Stimulated activated CD4-positive, alpha-beta T cell treated with anti-CD3 and anti-CD28 coated beads, Interleukin-4, amount 100 ng/mL, for 48 hours (primary cell): ENCODE measurements around the gene E2F2.
"Not testable (repeated sequence)": the region's sequence is repeated elsewhere in the genome, so short reads cannot be mapped to it uniquely, and the experiment has no call there.

ENCODE experiments used
- DNase-seq, 2 donors: peaks; one replicate each; pipeline ENCODE4 v3.0.0-alpha.2; 2020; ENCODE audit warnings: low read depth in 2 of 2

Gene E2F2

DNA sequence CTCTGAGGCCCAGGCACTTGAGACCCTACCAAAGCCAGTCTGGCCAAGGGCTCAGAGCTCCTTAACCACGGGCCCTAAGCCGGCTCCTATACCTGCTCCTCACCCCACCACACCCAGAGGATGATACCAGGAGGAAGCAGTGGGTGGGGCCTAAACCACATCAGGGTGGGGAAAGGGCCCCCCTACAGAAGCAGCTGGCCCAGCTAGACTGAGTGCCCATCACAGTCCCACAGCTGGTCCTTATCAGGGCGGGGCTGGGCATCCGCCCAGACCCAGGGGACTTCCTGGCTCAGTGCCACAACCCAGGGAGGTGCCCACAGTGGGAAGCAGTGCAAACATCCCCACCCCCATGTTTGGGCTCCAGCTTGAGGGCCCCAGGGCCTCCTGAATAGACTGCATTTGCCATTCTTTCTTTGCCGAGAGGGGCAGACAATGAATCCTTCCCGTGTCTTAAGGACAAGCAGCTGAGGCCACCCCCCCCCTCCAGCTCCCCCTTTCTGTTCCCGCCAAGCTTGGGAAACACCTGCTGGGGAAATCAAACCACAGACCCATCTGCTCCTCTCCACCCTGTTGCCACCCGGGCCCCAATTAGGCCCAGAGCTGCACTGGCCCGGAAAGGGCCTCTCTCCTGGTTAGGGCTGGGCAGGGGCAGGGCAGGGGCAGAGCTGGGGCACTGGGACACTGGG lies 6.2 kb downstream of the E2F2 start:
- no peak for DNase-seq

DNA sequence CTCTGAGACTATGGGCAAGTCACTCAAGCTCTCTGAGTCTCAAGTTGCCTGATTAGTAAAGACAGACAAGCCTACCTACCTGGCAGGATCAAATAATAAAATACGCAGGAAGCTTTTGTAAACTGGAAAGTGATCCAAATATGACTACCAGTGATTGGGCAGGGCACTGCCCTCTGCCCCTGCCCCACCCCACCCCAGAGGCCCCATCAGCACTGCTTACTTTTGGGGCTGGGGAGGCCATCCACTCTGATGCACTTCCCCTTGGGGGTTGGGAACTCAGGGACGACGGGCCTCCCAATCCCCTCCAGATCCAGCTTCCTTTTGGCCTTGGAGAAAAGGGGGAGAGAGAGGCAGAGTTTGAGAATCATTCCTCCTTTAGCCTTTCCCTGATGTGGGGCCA lies 6.9 kb downstream of the E2F2 start:
- no peak for DNase-seq

DNA sequence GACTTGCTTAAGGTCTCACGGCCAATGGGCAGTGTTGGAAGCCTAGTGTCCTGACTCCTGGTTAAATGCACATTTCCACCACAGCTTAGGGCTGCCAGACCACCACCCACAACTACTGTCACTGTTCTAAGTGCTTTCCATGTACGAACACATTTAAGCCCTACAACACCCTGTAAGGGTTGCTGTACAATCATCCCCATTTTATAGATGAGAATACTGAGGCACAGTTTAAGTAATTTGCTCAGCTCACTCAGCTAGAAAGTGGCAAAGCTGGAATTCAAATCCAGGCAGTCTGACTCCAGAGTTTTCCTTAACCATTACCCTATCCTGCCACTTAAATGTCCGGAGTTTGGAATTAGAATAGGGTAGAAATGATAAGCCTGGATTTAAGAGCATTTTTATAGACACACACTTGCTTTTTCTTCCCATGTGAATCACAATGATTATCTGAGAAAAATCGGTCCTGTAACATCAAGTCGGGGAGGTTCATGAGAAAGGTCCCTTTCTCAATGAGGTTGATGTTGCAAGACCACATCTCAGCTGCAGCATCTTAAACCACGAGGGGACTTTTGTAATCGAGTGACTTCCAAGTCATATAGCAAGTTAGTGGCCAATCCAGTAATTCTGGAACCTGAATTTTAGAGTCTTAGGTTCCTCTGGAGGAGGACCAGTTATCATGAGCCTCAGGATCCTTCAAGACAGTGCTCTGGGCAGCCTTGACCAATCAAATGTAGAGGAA lies 8.6 kb downstream of the E2F2 start:
- DNase-seq, result no peak

DNA sequence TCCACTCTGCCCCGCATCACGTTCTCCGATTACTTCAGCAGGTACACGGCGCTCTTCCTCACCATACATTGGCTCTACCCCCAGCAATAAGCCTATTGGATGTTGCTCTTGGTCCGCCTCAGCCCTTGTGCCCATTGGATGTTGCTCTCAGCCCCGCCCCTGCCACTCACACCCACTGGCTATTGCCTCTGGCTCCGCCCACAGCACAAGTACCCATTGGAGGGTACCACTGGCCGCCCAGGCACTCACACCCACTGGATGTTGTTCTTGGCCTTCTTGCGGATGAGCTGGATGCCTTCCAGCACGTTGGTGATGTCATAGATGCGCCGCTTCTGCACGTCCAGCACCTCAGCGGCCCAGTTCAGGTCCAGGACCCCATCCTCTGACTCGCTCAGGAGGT lies 9.4 kb downstream of the E2F2 start:
- DNase-seq, result no peak

DNA sequence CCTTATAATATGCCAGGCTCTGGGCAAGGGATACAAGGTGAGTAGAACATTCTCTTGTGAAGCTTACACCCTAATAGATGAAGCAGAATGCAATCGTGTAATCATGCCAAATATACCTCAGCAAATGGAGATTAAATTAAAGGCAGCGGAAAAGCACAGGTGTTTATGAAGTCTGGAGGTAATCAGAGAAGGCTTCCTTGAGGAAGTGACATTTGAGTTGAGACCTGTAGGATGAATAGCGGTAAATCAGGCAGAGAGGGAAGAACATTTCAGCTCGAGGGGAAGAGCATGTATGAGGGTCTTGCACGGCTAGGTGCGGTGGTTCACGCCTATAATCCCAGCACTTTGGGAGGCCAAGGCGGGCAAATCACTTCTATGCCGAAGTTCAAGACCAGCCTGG lies 13.5 kb downstream of the E2F2 start:
- no peak for DNase-seq

DNA sequence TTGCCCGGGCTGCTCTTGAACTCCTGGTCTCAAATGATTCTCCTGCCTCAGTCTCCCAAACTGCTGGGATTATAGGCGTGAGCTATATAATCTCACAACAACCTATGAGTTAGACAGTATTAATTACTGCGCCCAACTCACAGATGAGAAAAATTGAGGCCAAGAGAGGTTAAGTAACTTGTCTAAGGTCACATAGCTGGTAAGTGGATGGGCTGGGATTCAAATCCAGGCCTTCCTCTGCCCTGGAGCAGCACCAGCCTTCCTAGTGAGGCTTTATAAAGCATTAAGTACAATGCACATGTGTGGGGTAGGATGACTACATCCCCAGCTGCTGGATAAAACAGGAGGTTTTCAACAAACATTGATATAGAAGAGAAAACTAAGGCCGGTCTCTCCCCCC lies 15.1 kb downstream of the E2F2 start:
- DNase-seq, result no peak

DNA sequence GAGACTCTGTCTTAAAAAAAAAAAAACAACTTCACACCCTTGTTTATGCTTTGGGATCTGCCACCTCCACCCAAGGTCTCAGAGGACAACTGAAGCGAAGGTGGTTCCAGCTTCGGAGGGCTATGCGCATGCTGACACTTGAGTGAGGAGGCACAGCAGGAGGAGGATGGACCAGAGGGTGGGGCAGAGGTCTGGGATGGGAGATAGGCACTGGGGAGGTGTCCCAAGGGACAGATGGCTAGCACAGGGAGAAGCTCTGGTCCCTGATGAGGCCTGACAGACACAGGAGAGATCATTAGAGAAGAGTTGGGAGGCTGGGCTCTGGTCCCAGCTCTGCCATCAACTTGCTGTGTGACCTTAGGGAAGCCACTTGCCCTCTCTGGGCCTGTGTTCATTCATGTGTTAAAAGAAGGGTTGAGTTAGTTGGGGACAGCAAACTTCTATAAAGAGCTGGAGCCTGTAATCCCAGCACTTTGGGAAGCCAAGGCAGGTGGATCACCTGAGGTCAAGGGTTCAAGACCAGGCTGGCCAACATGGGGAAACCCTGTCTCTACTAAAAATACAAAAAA lies 16.8 kb downstream of the E2F2 start:
- DNase-seq, result no peak

DNA sequence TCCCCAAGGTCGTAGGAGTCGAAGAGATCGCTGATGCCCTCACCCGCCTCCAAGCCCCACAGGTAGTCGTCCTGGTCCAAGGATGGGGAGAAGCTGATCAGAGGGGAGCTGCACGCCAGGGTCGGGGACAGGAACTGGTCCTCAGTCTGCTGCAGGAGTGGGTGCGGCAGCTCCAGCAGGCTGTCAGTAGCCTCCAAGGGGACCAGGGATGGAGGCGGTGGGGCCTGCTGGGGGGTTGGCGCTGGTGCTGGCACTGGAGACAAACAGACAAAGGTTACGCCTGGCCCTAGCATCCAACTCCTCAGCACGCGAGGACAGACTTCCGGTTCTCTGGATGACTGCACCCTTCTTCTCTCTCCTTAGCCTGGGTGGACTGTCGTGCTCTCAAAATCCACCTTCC lies 21.1 kb downstream of the E2F2 start:
- no peak for DNase-seq

DNA sequence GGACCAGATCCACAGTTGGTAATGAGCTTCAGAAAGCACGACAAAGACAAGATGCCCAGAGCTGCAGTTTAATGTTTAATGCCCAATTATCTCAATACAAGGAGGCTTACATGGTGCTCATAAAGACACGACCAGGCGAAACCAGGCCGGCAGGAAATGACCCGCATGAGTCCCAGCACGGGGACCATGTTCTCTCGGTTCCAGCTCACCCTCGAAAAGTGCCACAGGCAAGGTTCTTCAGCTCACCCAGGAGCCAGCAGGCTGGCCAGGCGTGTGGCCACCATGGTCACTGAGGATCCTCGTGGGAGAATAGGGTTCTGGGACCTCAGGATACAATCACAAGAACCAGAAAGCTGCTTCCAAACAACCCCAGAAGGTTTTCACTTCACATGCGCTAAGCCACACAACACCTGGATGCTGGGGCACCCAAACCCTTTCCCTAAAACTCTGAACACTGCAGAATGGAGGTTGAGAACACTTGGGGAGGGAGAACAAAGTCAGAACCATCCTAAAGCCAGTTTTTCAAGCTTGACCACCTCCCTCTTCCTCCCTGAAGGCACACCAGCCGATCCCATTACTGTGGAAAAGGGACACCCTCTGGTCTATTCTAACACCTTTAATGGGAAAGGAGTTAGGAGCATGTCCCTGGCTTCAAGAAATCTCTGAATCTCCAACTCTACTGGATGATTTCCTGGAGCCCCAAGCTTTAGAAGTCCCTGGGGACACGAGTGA lies 24.5 kb downstream of the E2F2 start:
- DNase-seq, result no peak

DNA sequence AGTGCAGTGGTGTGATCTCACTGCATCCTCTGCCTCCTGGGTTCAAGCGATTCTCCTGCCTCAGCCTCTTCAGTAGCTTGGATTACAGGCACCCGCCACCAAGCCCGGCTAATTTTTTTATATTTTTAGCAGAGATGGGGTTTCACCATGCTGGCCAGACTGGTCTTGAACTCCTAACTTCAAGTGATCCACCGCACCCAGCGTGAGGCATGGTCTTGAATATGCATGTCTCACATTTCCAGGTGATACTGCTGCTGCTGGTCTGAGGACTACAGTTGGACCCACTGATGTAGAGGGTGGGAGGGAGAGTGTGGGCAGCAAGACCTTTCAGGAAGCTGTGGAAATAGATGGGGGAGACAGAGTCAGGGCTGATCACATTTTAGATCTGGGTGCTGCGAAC lies 25.2 kb downstream of the E2F2 start:
- DNase-seq, result no peak

DNA sequence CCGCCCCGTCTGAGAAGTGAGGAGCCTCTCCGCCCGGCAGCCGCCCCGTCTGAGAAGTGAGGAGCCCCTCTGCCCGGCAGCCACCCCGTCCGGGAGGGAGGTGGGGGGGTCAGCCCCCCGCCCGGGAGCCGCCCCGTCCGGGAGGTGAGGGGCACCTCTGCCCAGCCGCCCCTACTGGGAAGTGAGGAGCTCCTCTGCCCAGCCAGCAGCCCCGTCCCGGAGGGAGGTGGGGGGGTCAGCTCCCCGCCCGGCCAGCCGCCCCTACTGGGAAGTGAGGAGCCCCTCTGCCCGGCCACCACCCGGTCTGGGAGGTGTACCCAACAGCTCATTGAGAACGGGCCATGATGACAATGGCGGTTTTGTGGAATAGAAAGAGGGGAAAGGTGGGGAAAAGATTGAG lies 26.9 kb downstream of the E2F2 start:
- DNase-seq, result not testable (repeated sequence)

DNA sequence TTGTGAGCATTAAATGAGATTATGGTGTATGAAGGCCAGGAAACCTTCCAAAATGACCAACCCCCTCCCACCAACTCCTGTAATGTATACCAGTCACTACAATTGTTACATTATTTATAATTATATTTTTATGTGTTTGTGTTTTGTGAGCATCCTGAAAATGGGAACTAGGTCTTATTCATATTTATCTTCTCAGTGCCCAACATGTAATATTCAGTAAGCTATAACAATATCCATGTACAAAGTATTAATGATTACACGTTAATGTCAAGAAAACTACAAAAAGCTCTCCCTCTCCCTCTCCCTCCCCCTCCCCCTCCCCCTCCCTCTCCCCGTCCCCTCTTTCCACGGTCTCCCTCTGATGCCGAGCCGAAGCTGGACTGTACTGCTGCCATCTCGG lies 28.1 kb downstream of the E2F2 start:
- no peak for DNase-seq

DNA sequence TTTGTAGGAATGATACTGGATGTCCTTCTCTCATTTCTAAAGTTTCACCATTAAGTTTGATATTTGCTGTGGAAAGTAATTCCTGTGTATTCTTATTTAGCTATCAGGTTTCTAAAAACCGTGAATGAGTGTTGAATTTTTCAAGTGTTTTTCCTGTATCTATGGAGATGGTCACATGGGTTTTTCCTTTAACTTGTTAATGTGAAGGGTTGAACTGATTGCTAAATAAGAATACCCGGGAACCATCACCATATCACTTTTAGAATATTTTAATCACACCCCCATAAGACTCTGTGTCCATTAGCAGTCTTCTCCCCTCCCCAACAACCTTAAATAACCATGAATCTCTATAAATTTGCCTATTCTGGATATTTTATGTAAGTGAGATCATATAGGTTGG lies 30.6 kb downstream of the E2F2 start:
- no peak for DNase-seq

DNA sequence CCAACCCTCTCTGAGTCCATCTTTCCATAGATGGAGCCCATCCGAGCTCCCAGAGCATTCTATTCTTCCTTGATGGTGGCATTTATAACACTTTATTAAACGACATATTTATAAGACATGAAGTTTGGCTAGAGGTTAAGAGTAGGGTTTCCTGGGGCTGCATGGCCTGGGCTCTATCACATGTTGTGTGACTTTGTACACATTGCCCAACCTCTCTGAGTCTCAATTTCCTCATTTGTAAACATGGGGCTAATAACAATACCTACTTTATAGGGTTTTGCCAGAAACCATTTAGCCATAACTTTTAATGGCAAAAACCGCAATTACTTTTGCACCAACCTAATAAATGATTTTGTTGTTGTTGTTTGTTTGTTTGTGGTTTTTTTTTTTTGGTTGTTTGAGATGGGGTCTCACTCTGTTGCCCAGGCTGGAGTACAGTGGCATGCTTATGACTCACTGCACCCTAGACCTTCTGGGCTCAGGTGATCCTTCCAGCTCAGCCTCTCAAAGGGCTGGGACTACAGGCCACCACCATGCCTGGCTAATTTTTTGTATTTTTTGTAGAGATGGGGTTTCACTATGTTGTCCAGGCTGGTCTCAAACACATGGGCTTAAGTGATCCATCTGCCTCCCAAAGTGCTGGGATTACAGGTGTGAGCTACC lies 33.1 kb downstream of the E2F2 start:
- no peak for DNase-seq

DNA sequence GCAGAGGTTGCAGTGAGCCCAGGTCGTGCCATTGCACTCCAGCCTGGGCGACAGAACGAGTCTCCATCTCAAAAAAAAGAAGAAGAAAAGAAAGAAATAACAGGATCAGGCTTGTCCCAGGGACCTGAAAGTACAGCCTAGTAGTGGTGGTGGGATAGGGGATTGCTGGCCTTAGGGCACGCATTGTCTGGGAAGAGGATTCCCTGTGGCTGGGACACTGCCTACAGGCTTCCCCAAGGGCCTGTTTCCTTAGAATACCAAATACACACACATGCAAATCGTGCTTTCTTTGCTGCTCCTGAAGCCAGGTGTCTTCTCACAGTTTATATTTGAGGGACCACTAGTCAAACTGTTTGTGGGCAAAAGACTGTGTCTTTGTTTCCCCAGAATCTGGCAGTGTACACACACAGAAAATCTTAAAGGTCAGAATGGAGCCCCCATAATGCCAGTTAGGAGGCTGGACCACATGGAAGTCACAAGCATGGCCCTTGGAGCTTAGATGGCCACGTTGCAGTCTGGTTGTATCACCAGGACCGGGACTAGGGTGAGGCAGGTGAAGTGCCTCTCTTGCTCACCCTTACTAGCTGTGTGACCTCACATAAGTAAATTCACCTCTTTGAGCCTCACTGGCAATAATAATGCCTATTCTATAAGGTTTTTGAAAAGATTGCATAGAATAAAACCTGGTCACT lies 34.4 kb downstream of the E2F2 start:
- DNase-seq, result no peak

DNA sequence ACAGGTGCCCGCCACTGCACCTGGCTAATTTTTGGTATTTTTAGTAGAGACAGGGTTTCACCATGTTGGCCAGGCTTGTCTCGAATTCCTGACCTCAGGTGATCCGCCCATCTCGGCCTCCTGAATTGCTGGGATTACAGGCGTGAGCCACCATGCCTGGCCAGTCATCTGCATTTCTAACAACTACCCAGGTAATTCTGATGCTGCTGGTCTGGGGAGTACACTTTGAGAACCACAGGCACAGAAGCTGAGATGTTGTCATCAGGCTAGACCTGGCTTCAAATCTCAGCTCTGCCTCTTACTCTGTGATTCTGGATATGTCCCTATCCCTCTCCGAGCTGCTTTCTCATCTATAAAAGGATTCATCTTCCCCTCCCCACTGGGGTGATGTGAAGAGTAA lies 36.2 kb downstream of the E2F2 start:
- not testable (repeated sequence) for DNase-seq

DNA sequence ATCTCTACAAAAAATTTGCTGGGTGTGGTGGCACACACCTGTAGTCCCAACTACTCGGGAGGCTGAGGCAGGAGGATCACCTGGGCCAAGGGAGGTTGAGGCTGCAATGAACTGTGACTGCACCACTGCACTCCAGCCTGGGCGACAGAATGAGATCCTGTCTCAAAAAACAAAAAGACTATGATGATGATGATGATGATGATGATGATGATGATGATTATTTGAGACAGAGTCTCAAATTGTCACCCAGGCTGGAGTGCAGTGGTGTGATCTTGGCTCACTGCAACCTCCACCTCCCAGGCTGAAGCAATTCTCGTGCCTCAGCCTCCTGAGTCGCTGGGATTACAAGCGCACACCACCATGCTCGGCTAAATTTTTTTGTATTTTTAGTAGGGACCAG lies 38.3 kb downstream of the E2F2 start:
- DNase-seq, result not testable (repeated sequence)

DNA sequence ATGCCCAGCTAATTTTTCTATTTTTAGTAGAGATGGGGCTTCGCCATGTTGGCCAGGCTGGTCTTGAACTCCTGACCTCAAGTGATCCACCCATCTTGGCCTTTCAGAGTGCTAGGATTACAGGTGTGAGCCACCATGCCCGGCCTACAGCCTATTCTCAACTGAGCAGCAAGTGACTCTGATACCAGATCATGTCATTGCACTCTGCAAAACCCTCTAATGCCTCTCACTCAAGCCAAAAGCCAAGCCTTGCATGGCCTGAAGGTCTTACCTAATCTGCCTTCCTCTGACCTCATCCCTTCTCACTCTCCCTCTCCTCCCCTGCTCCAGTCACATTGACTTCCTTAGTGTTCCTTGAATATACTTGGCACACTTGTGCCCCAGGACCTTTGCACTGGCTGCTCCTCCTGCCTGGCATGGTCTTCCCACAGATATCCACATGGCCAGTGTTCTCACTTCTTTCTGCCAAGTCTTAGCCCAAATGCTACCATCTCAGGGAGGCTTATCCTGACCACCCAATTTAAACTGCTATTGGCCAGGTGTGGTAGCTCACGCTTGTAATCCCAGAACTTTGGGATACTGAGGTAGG lies 38.8 kb downstream of the E2F2 start:
- DNase-seq, result no peak

DNA sequence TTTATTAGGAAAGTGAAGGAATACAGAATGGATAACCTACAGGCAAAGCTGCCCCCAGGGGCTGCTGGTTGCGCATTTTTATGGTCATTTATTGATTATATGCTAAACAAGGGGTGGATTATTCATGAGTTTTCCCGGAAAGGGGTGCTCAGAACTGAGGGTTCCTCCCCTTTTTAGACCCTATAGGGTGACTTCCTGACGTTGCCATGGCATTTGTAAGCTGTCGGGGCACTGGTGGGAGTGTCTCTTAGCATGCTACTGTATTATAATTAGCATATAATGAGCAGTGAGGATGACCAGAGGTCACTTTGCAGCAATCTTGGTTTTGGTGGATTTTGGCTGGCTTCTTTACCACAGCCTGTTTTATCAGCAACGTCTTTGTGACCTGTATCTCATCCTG lies 41.2 kb downstream of the E2F2 start:
- DNase-seq, result no peak

DNA sequence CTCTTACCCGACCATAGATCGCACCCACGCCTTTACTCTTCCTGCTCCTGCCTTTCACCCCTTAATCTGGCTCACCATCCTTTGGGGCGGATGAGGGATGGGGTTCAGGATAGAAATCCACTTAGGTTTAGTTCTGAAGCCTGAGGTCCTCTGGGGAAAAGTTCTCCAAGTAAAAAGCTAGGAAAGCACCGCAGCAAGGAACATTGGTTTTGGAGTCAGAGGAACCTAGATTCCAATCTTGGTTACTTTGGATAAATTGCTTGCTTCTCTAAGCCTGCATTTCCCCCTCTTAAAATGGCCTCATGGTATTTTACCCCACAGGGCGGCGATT lies 46.1 kb downstream of the E2F2 start:
- no peak for DNase-seq

DNA sequence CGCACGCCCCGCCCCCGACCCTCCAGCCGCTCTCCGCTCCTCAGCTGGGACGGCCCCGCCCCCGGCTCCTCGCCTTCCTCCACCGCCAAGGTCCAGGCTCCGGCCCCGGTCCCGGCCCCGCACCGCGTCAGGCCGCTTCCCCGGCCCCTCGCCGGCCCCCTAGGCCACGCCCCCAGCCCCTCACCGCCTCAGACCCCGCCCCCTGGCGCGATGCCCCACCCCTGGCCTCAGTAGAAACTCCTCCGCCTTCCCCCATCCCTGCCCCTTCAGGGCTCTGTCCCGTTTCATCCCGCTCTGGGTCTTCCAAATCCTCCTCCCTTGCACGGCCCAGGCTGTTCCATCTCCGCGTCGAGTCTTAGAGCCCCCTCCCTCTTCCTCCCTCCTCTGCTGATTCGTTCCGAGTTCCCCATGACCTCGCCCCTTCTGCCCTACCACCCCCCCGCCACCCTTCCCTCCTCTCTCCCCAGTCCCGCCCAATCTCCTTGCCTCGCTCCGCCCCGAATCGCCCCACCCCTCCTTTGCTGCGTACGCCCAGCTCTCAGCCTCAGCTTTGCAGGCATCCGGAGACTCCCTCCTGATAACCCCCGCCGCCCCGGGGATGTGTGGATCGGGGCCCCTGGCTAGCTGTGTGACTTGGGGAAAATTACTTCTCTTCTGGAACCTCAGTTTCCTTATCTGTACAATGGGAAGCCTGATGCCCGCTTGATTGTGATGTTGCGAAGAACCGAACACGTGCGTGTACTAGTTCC lies 46.6 kb downstream of the E2F2 start:
- DNase-seq, result peak; percentile 85 to 90
